GM18502 (cell line): ENCODE data around the gene FAM219A.
A peak's percentile ranks its signal among the peaks of the same experiment; 100 is the strongest.
"Not testable (repeated sequence)": the region's sequence is repeated elsewhere in the genome, so short reads cannot be mapped to it uniquely, and the experiment has no call there.

Experiments used
- ATAC-seq: cut with Tn5 transposase; IDR thresholded peaks from one replicate; pipeline ENCODE4 v1.9.1; 2021; ENCODE audit warnings: mild to moderate bottlenecking; ENCODE audit not compliant: unreplicated experiment, poor library complexity

Gene FAM219A

DNA sequence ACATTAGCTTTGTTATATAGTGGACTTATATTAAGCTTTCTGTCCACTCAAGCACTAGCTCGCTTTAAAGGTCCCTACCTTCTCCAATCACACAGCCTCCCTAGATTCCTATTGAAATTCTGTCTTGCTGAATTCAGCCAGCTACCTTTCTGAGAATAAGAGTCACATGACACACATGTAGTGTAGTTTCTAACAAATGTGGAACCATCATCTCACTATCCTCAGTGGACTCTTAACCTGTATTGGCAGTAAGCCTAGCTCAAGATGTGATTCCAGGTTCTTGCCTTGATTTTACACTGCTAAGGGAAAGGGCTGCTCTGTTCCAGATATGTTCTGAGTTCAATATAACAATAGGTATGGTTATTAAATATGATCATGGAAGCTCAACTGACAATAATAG, 11.4 kb downstream of the FAM219A start:
- no peak for ATAC-seq

DNA sequence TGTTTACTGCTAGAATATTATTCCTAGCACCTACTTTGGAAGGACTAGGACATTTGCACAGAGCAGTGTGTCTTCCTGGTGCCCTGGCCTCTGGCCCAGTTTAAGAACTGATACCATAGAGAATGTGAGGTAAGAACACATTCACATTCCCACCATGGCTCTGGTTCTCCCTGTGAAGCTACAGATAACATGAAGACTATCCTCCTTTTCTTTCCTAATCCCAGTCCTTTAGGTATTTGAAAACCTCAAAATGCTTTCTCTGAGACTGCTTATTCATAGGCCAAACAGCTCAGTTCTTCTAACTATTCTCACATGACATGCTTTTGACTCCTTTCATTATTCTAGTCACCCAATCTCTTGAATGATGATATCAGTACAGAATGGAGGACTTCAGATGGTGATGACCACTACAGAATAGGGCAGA, 11.9 kb downstream of the FAM219A start:
- ATAC-seq = no peak

DNA sequence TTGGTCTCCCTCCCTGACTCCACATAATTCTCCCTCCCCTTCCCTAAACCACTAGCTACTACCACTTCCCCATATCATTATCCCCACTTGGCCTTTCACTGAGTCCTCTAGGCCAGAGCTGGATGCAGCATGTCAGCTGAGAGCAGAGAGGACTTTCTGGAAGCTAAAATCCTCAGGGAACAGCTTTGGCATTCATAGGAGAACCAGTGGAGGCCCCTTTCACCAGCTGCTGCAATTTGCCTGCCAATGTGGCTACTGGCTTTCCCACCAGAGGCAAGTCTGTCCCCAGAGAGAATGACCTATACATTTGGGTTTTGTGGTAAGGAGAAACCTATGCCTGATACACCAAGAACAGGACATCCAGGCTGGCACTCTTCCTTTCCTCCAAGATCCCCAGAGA, 14.4 kb downstream of the FAM219A start:
- ATAC-seq = no peak

DNA sequence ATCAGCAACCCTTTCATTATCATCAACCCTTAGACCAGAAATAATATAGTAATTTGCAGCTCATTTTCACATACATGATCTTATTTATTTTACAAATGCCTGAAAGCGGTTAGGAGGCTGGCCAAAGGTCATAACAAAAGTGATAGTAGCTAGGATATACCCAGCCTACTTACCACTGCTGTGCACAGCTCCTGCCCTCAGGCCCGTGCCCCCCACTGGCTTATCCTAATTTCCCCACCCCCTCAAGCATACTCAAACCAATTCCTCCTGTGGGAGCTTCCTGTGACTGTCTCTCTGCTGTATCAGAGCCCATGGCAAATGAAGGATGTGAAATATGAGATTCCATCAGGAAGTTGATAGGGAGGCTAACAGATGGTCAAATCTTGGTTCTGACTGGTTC, 14.8 kb downstream of the FAM219A start:
- no peak for ATAC-seq

DNA sequence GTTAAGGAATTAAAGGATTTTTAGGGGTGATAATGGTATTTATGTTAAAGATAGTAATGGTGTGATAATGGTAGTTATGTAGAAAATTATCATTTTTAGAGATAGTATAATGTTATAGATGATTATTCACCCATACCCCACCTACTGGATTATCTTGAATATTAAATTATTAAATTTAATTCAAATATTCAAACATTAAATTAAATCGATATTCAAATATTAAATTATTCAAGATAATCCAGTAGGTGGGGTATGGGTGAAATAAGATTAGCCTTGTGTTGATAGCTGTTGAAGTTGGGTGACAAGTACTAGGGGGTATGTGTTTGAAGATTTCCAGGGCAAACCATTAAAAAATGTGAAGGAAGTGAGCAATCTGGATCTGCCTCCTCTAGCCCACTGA, 15.6 kb downstream of the FAM219A start:
- no peak for ATAC-seq

DNA sequence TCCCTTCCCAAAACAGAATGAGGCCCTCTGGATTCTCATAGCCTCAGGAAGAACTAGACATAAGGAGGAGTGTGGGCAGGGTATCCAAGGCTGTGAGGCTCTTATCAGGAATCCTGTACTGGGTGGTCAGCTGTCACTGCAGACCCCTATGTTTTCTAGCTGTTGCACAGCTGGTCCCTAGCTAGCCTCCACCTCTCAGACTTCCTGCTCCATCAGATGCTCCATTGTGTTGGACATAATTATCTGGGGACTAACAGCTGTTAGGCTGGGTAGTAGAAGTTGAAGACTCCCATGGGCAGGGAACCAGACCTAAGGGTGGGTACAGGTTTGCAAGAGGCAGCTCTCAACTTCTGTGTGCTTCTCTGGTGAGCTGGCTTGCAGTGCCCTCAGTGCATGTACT, 18.4 kb downstream of the FAM219A start:
- no peak for ATAC-seq

DNA sequence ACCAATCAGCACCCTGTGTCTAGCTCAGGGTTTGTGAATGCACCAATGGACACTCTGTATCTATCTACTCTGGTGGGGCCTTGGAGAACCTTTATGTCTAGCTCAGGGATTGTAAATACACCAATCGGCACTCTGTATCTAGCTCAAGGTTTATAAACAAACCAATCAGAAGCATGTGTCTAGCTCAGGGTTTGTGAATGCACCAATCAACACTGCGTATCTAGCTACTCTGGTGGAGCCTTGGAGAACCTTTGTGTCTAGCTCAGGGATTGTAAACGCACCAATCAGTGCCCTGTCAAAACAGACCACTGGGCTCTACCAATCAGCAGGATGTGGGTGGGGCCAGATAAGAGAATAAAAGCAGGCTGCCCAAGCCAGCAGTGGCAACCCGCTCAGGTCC, 19.9 kb downstream of the FAM219A start:
- not testable (repeated sequence) for ATAC-seq

DNA sequence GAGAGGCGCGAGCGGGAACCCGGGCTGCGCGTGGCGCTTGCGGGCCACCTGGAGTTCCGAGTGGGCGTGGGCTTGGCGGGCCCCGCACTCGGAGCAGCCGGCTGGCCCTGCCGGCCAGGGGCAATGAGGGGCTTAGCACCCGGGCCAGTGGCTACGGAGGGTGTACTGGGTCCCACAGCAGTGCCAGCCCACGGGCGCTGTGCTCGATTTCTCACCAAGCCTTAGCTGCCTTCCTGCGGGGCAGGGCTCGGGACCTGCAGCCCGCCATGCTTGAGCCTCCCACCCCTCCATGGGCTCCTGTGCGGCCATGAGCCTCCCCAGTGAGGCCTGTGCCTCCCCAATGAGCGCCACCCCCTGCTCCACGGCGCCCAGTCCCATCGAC, 20.5 kb downstream of the FAM219A start:
- ATAC-seq = not testable (repeated sequence)

DNA sequence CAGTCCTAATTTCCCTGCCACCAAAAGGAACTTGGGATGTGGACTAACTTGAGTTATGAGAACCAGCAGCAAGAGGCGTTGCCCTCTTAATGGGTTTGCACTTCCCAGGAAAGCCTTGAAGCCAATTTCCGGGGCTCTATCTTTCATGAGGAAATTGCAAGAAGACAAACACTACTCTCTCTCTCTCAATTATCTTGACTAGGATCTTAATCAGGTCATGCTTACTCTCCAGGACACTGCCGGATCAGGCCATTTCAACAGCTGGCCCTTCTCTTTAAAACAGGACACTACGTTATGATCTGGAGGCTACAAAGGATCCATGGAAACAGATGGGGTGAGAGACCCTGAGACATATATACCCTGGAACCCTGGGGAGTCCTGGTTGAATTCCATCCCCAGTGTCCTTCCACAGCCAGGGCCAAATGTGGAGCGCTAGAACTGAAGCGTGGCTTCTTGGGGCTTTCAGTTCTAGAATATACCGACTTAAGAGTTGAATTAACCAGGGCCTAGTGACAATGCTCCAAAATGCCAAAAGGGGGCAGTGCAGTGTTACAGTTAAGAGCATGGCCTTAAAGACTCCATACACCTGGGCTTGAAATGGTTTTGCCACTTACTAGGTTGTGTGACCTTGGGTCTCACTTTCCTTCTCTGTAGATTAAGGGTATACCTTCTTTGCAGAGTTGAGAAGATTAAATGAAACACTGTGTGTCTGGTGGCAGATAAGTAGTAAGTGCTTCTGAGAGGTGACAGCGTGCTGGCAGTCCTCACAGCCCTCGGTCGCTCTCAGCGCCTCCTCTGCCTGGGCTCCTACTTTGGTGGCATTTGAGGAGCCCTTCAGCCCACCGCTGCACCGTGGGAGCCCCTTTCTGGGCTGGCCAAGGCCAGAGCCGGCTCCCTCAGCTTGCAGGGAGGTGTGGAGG, 21.1 kb downstream of the FAM219A start:
- ATAC-seq = peak; percentile 50

DNA sequence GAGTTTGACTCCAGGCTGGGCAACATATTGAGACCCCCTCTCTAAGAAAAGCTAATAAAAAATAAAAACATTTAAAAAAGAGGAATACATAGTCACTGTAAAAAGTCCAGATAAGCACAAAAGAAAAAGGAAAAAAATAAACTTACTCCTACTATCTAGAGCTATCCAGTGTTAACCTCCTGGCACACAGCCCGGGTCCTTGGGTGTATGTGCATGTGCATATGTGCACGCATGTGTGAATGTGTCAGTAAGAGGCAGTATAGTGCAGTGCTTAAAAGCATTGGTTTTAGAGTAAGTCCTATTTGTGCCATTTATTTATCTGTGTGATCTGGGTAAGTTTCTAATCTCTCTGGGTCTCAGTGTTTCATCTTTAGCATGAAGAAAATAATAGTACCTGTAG, 26.7 kb downstream of the FAM219A start:
- no peak for ATAC-seq

DNA sequence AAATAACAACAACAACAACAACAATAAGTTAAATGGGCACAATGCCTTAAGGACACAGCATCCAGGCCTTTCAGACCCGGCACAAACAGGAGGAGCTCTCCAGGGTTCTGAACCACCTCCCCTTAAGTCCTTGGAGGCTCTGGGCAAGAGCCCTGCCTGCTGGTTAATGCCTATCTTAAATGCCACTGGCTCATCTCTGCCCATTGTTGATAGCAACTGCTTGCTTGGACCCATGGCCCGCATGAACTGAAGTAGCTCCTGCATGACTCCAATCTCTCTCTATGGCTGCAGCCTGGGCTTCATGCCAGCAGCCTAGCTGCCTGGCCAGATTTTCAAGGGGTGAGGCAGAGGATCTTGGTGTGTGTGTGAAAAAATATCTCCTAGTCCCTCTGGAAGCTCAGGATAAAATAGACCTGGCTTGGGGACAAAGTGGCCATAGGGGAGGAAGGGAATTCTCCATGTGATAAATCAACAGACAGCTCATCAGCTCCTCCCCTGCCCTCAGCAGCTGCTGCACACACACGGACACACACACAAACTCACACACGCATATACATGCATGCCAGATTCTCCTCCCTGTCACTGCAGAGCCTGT, 27.4 kb downstream of the FAM219A start:
- ATAC-seq = no peak

DNA sequence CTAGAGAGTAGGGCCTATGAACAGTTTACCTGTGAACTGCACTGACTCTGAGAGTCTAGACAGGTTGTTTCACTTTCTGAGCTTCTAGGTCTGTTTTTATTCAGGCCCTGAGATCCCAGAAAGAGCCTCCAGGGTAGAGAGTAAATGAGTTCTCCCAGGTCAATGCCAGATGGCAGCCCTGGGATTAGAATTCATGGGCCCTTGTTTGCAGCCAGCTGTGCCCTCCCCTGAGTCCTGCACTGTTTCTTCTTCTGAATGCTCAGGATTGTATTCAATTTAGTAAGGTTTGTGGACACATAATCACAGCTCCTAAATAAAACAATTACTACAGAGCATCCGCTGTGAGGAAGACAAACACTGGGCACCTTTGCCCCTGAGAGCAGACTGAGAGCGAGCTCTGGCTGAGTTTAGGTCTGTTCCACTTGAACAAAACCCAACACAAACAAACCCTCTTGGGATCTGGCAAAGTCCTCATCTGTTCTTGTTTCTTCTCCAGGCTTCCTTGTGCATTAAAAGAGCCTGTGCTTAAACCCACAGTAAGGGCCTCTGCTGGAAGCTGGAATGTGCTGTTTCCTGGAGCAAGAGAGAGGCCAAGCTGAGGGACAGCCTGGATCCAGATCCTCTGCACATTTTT, 29.9 kb downstream of the FAM219A start:
- ATAC-seq = no peak

DNA sequence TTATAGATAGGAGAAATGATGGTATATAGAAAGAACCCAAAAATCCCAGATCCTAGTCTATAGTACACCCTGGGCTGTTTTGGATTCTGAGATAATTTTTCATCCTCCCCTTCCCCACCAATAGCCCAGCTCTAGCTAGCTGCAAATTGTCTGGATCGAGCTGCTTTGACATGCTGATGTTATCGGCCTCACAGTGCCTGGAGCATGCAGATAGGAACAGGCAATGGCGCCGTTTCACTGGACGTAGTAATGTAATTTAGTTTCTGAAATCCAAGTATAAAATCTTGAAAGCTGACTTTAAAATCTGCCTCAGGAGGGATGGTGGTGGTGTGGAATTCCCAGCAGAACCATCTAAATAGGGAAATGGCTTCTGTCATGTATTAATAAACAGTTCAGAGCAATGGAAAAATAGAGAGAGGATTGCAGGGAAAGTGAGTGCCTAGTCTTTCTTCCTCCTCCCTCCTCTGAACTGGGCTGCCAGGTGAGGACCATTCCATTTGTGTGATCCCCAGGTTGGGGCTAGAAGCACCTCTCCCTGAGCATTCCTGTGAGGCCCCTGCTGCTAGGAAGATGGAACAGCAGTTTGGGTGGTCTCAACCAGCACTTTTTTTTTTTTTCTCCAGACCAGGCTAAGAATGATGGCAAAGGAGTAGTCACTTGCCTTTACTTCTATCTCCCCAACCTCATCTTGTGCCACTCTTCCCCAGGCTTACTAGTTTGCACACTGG, 31.9 kb downstream of the FAM219A start:
- no peak for ATAC-seq

DNA sequence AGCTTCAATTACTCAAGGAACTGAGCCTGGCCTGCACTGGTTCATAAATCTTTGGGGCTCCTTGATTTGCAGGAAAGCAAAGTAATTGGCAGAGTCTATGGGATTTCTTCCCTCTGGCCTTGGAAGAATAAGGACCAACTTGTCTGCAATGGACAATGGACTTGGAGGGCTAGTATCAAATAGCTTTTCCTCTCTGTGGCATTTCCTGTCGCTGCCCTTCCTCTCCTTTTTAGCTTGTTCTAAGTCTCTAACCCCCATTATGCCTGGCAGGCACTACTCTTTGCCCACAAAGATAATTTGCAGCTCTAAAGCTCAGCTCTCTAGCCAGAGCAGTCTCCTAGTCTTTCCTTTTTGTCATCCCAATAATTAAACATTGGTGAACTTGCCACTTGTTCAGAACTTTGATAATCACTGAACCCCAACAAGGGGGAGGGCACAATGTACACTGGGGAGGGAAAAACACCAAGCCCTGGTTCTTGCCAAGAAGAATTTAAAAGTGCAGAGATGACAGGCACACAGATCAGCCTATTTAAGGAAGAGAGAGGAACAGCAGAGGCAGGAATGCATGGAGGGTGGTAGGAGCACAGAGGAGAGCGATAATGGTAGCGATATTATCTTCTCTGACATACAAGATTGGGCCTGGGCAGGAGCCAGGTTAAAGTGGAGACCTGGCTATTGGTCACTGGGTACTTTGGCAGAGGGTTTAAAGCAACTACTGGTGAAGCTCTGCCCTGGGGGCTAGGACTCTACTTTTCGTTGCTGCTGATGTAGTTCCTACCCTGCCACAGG, 38.5 kb downstream of the FAM219A start:
- no peak for ATAC-seq

DNA sequence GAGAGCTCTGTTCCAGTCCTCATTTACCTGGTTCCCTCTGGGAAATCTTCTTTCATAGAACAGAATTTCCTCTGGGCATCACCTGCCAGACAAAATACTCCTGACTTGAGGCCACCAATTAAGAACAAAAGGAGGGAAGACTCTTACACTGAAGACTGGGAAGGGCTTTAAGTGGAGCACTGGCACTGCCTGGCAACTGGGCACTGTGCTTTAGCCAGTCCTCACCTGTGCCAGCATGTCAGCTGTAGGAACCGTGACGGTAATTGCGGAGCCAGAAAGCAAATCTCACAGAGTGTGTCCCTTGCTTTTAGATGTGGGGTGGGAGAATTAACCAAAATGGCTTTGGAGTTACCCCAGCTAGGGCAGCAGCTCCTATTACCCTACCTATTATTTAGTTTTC, 40.6 kb downstream of the FAM219A start:
- ATAC-seq = no peak

DNA sequence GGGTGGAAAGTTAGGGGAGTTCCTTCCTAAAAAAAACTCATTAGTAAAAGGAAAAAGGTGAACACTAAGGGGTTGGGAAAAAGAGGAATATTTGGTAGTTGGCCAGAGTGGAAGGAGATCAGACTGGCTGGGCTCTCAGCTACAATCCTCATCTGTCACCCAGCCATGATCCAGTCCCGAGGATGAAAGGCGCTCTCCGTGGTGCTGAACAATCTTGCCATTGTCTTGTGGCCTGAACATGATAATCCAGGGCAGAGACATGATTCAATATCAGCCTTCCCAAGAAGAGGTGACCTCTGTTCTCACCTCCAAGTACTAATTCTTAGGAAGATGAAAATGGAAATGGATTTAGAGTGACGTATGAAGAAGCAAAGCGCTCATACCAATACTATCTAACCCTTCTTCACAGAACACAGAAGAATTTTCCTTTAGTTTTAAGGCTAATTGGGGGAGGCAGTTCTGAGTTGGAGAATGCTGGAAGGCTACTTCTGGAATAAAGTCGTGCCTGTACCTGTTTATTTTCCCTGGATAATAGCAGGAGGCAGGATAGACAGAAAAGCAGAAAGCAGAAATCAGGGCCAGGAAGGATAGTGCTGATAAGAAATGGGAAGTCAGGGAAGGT, 45.0 kb downstream of the FAM219A start:
- ATAC-seq = no peak

DNA sequence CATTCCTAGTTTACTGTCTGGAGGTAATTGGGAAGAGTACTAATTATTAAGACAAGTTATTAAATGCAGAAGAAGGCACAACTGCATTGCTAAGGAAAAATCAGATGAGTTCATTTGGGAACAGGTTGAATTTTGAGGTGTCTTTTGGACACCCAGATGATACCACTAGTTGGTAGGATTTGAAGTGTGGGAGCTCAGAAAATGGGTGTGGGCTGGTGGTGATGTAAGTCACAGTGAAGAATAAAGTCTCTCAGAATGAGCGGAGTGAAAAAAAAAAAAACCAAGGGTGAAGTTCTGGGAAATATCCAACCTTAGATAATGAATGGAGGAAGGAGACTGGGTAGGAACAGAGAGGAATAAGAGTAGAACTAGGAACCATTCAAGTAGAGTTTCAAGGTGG, 46.0 kb downstream of the FAM219A start:
- no peak for ATAC-seq

DNA sequence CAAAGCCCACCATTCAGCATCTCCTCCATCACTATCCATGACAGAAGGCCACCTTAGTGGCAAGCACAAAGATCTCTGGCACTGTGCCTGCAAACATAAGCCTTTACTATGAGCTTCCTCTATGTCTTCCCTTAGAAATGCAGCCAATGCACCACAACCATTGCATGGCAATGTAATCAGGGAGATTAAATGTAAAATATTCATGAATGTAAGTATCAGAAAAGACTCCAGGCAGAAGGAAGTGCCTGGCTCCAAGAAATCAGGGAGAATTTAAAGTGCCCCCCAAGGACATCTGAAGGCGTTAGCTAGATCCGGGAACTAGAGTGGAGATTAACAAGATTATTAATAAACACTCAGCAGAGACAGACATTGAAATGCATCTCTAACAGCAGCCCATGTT, 49.2 kb downstream of the FAM219A start:
- no peak for ATAC-seq

DNA sequence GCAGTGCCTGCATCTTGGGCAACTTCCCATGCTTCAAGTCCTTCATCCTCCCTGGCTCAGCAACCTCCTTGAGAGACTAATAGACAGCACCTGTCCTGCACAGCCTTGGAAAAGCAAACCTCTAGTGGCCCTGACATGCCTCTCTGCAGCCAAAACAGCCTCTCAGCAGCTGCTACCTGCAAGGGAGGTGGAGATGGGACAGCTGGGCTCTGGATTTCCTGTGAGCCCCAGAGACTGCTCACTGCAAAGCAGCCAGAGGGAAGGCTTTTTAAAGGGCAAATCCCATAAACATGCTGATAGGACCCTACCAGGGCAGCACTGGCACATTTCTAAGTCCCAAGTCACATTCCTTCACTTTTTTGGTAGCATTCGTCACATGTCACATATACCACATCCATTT, 50.2 kb downstream of the FAM219A start:
- no peak for ATAC-seq

DNA sequence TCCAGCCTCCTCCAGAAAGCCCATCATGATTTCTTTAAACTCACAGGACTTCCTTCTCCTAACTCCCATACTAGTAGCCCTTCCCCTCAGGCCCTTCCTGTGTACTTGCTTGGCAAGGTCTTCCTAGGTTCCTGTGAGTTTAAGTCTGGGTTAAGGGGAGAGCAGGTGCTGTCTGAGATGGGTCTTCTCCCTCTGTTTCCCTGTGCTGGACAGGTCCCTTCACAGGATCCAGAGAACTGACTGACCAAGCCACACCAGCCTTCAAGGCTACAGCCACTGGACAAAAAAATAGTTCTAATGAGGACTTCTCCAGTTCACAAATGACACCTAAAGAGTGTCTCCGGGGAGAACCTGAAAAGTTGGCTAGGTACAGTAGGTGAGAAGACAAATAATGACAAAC, 52.2 kb downstream of the FAM219A start:
- ATAC-seq = no peak
